Right lobe of liver (tissue), 4 donors: Measurements from ENCODE around the gene ZCCHC17.

ENCODE experiments used
- CTCF ChIP-seq, 4 donors: fragments of 200-600 bp in 3 of 4; fragments of 450-650 bp in 1 of 4; IDR thresholded peaks; one replicate each; pipeline versions ENCODE4 v1.5.1 to v1.8.0; 2016 to 2022; ENCODE audit warnings: antibody characterized with exemption in 4 of 4, mild to moderate bottlenecking in 2 of 4
- POLR2A ChIP-seq: fragments of 450-650 bp; IDR thresholded peaks from one replicate; pipeline ENCODE4 v1.6.1; 2017; ENCODE audit warnings: antibody characterized with exemption, mild to moderate bottlenecking
- donor health status: DM: no; HTN: no; CAD: no.
- donor health status: DM: no; HTN: no; CAD: no.
- donor health status: DM: no; HTN: yes; CAD: no.

- no peak for TF ChIP-seq CTCF (IDR thresholded peaks at IDR 0.05)
- no peak for TF ChIP-seq POLR2A
These were observed 33.4 kb upstream of the ZCCHC17 start for GRCh38 chr1:31263408-31263807.
